Activated CD8-positive, alpha-beta memory T cell treated with anti-CD3 and anti-CD28 coated beads for 48 hours (primary cell): ENCODE results near the gene ROR1.

Experiments used
- DNase-seq, 3 experiments: peaks; one replicate each; pipeline ENCODE4 v3.0.0-alpha.2; 2020; ENCODE audit warnings: low read depth in 2 of 3, low spot score in 2 of 3

Gene ROR1

GRCh38 chr1:63906047-63906704, 132.4 kb downstream of the ROR1 start:
- DNase-seq, result no peak

- no peak for DNase-seq
Measured at GRCh38 chr1:63907051-63907450, 133.2 kb downstream of the ROR1 start.

- DNase-seq, result no peak
Measured at GRCh38 chr1:63908016-63908415, 134.2 kb downstream of the ROR1 start.

- no peak for DNase-seq
Measured at GRCh38 chr1:63909526-63909925, 135.7 kb downstream of the ROR1 start.

GRCh38 chr1:63911049-63911448, 137.2 kb downstream of the ROR1 start:
- no peak for DNase-seq

- DNase-seq, result no peak
Measured at GRCh38 chr1:63912643-63913042, 138.8 kb downstream of the ROR1 start.

GRCh38 chr1:63913533-63913932, 139.7 kb downstream of the ROR1 start:
- no peak for DNase-seq

GRCh38 chr1:63914241-63914640, 140.4 kb downstream of the ROR1 start:
- DNase-seq, result no peak

- DNase-seq, result no peak
Measured at GRCh38 chr1:63914706-63915105, 140.9 kb downstream of the ROR1 start.

- no peak for DNase-seq
Measured at GRCh38 chr1:63915121-63915520, 141.3 kb downstream of the ROR1 start.

- DNase-seq, result no peak
Measured at GRCh38 chr1:63916485-63917360, 142.9 kb downstream of the ROR1 start.

- no peak for DNase-seq
Measured at GRCh38 chr1:63917571-63918417, 144.0 kb downstream of the ROR1 start.

- no peak for DNase-seq
Measured at GRCh38 chr1:63918418-63918945, 144.7 kb downstream of the ROR1 start.

- DNase-seq, result no peak
Measured at GRCh38 chr1:63920154-63921117, 146.6 kb downstream of the ROR1 start.

- DNase-seq, result no peak
Measured at GRCh38 chr1:63921359-63921758, 147.5 kb downstream of the ROR1 start.

- DNase-seq, result no peak
Measured at GRCh38 chr1:63921802-63922201, 148.0 kb downstream of the ROR1 start.

- DNase-seq, result no peak
Measured at GRCh38 chr1:63922848-63923247, 149.0 kb downstream of the ROR1 start.

- DNase-seq, result no peak
Measured at GRCh38 chr1:63923302-63923701, 149.5 kb downstream of the ROR1 start.

GRCh38 chr1:63924600-63924999, 150.8 kb downstream of the ROR1 start:
- no peak for DNase-seq
